GM04503 (cell line): ENCODE results near the gene NHEJ1.

ENCODE experiments used
- DNase-seq: peaks from one replicate; pipeline ENCODE4 v3.0.0-alpha.2; 2012; ENCODE audit warnings: low read depth

NHEJ1 gene

DNA sequence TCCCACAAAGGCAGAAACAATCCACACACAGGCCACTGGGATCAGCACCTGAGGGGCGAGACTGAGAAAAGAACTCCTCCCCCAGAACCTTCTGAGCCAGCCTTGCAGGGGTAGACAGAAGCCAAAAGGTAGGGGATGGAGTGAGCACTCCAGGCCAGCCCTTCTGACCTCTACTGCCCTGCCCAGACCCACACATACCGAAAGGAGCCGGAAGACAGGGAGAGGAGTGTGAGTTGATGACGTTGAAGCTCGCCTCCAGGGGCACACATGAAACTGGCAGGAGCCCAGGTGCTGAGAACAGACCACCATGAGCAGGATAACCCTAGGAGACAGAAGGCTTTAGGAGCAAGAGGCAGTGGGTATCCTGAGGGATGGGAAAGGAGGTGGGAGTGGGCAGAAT is 7.4 kb upstream of the NHEJ1 start:
- DNase-seq: no peak

DNA sequence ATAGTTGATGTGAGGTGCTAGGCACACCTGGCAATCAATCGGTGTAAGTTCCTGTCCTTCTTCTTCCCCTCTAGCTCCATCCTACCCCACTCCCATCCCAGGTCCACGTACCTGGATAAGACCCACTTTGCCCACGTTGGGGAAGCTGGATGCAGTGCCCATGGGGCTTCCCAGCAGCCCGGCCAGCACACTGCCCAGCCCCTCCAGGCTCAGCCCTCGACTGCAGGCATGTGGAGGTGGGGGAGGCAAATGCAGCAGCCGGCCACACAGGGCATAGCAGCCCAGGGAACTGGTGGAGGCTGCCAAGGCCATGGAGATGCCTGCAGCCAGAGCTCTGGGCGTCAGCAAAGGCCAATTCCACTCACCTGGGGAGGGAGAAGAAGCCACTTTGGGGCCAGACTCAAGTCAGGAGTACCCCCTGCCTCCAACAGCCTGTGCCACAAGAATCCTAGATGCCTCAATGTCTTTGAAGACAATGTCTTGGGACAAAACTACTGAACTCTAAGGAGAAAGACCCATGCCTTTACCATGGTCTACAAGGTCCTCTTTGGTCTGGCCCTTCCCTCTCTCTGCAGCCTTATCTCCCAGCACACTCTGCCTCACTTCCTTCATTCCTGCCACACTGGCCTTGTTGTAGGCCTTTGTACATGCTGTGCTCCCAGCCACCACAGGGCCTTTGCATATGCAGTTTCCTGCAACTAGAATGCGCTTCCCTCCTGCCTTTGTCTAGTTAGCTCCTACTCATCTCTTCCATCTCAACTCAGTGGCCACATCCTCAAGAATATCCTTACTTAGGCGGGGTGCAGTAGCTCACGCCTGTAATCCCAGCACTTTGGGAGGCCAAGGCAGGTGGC is 4.7 kb upstream of the NHEJ1 start:
- no peak for DNase-seq

DNA sequence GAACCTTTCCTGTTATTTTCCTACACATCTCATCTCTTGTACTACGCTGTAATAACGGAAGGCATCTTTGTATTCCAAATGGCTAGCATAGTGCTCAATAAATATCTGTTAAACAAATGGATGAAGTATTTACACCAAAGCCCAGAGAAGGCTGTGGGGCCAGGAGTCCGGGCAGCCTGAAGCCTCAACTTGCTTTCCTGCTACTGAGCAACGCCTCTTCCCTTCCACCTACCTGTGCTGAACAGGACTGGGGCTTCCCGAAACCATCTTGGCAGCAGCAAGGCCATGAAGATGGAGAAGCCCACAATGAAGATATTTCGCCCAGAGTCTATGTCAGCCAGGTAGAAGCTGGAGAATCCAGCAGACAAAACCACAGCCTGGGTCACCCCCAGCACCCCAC is 2.5 kb upstream of the NHEJ1 start:
- no peak for DNase-seq

DNA sequence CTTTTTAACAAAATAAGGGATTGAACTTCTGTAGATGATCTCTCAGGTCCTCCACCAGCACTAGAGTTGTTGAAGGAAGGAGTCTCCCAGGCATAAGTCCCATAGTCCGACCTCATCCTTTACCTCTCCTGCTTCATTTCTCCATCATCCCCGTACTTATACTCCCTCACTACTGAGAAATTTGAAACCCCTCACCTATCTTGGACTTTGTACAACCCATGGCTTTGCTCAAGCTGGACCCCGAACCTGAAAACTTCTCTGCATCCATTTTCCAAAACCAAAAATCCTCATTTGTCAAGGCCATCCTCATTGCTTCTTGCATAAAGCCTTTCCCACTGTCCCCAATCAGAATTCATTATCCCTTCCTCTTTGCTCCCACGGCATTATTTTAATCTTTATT is 482 bp upstream of the NHEJ1 start:
- DNase-seq: no peak

DNA sequence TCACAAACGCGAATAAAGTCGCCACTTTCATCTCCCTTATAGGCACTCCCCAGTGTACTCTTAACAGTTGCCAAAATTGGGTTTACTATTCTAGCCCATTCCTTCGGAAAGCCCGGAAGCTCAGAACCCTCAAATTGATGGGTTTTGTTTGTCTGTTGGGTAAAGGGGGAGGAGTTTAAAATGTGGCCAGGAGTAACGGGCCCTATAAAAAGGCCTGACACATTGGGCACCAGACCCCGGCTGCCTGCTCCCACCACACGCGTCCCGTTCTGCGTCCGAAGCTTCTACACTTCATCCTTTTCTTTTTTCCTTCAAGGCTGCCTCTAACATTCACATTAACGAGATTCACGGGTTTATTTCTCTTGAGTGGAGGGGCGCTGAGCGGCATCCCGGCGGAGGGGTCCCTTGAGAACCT is 837 bp downstream of the NHEJ1 start:
- DNase-seq: no peak

DNA sequence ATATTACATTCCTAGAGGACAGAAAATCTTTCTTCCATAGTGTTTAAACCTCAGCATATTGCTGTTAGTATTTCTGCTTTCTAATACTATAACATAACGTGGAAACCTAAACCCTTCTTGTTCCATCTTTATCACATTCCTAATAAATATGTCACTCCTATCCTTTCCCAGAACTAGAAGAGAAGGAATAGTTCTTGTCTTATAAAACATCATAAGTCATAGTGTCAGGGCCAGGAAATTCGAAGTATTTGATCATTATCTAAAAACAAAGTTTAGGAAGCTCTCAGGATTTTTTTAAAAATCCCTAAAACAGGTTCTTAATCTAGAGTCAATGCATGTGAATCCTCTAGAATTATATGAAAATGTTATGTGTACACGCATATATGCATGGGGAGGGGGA is 2.0 kb downstream of the NHEJ1 start:
- DNase-seq: no peak

DNA sequence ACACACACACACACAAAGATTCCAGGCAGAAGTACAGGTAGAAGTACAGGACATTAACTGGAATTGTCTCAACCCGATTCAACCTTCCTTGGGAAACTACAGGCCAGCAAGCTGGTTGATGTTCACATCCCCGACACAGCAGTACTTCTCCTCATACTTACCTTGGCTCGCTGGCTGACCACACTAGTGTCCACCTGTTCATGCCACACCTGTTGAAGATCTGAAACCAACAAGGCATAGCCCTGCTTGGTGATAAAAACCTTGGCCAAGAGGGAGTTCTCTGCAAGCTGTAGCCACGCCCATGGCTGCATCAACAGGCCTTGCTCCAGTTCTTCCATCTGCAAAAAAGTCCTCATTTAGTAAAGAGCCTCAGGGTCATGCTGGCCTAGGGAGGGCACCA is 2.6 kb downstream of the NHEJ1 start:
- no peak for DNase-seq

DNA sequence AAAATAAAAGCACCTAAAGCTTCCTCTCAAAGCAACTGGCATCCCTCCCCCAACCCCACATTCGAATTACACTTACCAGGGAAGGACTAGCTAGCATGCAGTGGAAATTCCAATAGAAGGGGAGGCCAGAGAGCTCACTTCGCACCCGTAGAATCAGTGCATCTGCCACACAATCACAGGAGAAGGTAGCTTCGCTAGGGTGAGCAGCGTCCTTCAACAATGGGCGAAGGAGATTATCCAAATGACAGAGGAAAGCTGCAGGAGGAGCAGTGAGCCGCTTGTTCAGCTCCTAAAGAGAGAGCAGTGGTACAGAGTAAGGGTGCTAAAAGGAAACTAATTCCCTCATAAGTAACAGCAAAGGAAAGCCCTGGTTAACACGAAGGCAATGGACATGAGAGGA is 3.2 kb downstream of the NHEJ1 start:
- DNase-seq: no peak

DNA sequence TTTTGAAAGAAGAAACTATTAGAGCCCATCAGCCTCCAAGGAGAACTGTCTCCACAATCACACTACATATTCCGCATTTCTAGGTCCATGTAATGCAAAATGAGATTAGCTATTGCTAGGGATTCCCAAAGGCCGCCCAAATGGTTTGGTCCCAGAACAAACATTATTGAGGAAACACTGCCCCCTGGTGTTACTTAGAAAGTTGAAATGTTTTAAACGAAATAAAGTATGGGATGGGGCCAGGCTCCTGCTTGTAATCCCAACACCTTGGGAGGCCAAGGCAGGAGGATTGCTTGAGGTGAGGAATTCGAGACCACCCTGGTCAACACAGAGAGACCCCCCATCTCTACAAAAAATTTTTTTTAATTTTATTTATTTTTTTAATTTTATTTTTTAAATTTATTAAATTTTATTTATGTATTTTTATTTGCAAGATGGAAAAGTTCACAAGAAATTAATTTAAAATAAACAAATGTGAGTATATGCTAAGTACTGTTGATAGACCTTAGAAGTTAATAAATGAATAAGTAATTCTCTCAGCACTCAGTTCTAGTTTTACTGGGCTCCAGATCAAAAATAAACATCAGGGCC is 5.5 kb downstream of the NHEJ1 start:
- DNase-seq: no peak

DNA sequence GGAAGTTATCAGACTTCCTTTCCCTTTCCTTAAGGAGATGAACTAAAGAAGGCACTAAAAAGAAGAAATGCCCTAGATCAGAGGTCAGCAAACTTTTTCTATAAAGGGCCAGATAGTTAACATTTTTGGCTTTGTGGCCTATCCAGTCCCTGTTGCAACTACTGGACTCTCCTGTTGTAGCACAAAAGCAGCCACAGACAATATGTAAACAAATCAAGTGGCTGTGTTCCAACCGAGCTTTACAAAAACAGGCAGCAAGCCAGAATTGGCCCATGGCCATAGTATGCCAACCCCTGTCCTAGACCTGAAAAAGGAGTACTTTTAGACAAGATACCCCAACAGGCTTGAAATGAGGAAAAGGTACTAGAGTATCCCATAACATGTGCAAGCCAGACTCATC is 10.9 kb downstream of the NHEJ1 start:
- DNase-seq: no peak

DNA sequence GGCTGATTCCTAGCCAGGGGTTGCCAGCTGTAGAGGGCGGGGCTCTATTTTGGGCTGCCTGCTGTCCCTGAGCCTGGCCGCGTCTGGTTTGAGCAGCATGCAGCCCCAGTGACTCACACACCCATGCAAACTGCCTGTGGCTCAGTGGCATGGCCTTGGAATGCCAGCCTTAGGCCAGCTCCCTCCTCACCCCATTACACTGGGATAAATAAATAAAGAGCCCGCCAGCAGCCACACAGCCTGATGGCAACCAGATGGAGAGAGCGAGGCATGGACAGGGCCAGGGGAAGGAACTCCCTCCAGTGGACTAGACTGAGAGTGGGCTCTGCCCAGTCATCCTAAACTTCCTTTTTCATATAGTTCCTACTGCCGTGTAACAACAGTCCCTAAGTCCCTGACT is 18.3 kb downstream of the NHEJ1 start:
- DNase-seq: peak; percentile 89

DNA sequence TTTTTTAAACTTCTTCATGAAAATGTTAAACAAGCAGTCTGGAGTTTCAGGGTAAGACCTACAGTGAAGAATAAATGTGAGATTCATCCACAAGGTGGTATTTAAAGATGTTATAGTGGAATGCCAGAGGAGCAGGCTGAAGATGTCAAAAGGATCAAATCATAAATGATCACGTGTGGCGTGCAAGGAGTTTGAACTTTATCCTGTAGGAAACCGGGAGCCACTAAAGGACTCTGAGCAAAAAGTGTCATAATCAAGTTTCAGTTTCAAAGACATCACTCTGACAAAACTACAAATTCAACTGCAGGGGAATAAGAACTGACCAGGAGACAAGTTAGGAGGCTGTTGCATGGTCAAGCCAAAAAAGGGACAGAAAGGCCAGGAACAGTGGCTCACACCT is 19.9 kb downstream of the NHEJ1 start:
- DNase-seq: no peak

DNA sequence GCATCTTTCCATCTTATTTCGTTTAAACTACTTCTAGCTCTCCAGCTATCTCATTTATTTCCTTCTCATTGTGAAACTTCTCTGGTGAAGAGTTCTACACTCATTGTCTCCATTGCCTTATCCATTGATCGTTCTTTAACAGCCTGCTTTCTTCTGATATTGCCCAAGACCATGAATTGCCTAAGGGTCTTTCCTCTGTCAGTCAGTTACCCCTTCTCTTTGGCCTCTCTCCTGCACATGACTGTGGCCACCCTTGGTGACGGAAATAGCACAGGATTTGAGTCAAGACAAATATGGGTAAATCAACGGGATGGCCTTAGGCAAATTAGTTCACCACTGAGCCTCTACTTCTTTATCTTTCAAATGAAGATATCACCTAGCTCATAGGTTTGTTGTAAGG is 26.6 kb downstream of the NHEJ1 start:
- no peak for DNase-seq

DNA sequence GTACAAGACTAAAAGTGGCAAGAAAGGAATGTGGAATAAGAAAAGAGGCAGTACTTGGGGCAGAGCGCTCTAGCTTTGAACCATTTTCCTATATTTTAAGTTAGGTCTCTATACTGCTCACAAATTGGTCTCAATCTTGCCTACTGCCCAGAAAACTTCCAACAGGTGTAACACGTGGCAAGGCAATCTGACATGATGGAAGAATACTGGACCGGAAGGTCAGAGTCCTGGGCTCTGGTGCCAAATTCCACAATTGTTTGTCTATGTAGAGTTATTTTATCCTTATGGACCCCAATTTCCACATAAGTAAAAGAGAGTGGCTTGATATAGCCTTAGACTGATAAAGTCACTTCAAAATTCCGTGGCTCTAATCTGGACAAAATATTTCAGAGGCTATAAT is 28.9 kb downstream of the NHEJ1 start:
- DNase-seq: no peak

DNA sequence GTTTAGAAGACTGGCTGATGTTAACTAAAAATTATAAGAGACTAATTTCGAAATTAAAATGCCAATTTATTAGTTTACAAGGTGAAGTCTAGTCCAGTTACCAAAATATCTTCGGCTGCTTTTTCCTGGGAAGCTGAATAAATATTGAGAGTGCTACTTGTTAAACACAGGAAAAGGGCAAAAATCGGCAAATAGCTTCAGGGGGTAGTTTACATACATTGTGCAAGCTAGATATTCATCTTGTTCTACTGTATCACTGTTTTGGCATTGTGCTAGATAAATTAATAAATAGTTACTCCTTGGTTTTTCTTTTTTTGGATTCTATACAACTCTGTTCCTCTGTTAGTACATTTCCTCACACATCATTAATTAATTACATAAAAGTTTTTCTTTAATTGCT is 29.3 kb downstream of the NHEJ1 start:
- no peak for DNase-seq

DNA sequence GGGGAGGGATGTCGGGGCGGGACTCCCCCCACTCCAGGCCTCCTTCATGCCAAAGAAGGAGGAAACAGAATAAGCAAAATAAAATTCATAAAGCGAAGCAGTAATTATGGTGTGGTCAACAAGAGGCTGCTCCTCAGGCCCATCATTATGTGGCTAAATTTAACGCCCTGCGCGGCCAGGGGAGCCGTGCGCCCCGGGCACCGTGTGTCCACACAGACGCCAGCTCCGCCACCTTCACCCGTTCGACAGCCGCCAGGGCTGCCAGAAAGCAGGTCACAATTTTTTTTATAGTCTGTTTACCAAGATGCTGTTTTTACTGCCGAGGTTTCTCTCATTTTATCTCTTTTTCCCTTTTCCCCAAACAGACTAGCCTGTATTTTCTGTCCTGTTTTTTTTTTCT is 31.0 kb downstream of the NHEJ1 start:
- no peak for DNase-seq

DNA sequence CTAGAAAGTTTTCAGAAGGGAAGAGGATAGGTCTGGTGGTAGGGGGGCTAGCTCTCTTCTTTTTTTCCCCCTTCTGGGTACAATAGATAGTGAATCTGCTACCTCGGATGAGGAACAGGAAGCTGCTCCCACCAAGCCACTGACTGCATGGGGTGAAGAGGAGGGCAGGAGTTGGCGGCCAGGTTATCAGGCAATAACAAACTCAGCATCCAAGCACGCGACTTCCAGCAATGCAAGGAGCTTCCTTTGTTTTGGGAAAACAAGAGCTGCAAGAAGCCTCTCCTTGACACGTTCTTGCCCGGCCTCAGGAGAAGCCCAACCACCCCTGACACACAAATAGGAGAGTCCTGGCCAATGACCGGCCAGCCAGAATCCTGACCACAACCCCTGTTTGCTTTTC is 32.2 kb downstream of the NHEJ1 start:
- no peak for DNase-seq

DNA sequence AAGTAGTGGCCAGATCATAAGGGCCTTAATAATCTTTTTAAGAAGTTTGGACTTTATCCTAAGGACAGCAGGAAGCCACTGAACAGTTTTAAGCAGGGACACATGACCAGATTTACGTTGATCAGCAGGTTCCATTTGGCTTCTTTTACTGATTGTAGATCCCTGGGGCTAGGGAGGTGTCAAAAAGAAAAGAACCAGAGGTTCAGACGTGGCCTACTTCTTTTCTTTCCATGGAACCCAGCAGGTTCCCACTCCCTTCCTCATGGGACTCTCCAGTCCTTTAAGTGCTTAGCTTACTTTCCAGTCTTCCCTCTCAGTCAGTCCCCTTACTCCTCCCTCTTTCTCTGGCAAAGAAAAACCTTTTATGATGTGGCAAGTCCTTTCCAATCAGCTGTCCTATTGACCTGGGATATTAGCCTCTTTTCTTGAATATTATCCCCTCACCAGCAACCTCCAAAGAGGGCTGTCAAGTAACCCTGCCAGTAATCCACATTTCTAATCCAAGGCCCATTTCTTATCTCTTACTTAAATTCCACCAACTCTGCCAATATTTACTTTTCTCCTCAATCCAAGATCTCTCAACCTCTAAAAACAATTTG is 33.5 kb downstream of the NHEJ1 start:
- no peak for DNase-seq

DNA sequence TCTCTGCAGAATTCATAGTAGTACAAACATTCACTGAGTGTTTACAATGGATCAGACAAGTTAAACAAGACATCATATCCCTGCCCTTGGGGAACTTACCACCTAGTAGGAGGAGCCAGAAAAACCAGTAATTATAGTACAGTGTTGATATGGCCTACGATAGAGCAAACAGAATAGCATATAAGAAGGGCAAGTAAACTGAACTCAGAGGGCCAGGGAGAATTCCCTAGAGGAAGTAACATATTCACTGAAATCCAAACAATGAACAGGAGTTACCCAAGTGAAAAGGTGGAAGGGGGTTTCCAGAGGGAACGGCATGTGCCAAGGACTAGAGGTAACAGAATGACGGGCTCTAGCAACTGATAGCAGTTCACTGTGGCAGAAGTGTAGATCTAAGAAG is 34.1 kb downstream of the NHEJ1 start:
- no peak for DNase-seq

DNA sequence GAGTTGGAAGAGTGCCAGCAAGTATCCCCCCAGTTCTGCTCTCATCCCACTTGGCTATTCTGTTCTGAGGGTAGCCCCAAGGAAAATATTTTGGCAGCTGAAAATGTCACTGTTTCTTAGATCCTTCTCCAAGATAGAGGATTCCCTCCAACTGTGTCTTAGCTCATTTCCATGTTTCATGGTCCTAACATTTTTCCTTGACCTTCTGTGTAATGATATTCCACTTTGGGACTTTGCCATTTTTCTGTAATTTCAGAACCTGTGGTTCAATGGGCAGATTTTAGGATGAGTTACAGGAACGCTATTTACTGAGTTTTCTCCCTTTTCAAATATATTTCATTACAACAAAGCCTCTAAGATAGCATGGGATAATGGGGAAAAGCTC is 34.7 kb downstream of the NHEJ1 start:
- DNase-seq: no peak

DNA sequence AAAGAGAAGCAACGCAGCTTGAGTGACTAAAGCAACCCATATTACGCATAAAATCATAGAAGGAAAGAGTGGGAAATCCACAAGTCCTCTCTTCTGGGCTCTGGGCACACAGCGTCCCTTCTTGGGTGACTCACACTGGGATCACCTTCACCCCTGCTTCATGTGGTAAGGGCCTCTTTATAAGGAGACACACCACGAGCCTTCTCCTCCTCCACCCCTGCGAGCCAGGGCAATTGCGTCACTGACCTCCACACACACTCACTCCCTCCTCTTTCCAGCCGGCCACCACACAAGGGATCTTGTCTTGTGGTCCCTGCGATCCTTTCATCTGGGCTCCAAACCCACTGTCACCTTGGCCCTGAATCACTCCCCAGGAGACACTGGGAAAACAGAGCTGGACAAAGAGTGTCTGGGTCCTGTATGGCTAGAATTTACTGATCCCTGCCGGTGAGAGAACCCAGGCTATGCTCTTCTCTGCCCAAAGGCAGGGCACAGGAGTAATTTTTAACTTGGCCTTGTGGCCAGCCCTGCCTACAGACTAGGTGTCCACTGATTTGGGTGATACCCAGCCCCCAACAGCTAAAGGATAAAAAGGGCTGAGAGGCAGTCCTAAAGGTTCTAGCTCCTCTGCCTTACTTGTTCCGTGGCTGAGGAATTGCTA is 35.3 kb downstream of the NHEJ1 start:
- no peak for DNase-seq

DNA sequence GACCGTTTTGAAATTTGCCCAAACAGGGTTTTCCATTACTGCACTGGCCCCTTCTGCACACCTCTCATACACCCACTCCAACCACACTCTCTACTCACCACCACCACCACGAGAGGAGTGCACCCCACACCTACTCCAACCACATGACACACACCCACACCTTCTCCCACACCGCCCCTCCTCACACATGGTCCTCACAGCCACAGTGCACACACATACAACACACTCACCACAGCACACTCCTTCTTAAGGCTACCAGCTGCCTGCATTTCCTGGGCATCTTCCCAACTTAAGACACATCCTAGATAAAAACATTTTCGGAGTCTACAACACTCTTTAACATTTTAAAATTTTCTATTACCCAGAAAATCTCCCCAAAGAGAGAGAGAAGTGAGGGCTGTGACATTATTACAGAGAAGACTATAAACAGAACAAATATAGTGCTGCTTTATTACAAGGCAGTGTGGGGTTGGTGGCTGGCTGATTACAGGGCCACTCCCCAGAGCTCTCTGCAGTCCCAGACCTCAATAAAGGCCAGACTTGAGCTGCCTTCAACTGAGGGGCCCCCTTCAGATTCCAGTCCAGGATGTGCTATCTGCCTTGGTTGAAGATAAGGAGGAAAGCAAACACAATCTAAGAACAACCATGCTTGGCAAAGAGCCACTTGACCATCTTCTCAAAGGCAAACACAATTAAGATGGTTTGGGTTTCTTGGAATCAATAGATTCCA is 36.1 kb downstream of the NHEJ1 start:
- DNase-seq: no peak
